ENCODE measurements around the gene MTMR4.
"Not testable (repeated sequence)": the region's sequence is repeated elsewhere in the genome, so short reads cannot be mapped to it uniquely, and the experiment has no call there.

The MTMR4 gene

DNA sequence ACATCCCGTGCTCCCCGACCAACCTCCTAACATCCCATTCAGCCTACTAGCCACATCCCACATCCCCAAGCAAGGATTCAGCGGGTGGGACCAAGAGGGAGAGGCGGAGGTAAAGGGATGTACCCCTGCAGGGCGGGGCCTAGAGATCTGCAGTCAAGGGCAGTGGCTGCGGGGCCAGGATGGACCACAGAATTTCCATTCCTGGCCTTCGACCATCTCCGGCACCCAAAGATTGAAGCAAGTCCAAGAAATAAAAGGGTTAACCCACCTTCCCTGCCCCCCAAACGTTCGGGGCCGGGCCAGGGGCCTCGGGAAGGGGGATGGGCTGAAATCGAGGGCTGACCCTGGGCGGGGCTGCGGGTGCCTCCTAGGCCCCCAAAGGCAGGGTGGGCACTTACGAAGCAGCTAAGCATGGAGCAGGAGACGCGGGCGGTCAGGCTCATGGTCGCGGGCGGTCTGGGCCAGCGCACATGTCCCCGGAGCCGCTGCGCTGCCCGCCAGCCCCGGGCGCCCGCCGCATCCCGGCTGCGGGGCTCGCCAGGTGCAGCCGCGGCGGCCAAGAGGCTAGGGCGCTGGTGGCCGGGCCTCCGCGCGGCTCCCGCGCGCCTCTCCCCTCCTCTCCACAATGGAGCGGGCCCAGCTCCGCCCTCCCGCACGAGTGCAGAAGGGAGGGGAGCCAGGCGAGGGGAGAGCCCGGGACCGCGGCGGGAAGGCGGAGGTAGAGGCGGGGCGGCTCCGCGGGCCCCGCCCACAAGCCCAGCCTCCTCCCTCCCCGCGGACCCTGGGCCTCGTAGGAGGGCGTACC lies at the start of gene MTMR4:
Gene MTMR4 (minus strand): TSS at position 674 of the 805 bp plus-strand sequence. CDS start 231 bp downstream, at position 443.
- Histone ChIP-seq H3K4me1 (ENCODE audit: control insufficient read depth in 5 of 5, insufficient read depth in 5 of 5, low read length in 5 of 5) (peaks cover 9 to 45% (median 37%) of the 10 kb centered on the region in 5 donors), H3K36me3 (ENCODE audit: control insufficient read depth in 5 of 5, insufficient read depth in 5 of 5, low read length in 5 of 5) (peaks cover 7 to 36% (median 34%) of the 10 kb centered on the region in 5 donors)

DNA sequence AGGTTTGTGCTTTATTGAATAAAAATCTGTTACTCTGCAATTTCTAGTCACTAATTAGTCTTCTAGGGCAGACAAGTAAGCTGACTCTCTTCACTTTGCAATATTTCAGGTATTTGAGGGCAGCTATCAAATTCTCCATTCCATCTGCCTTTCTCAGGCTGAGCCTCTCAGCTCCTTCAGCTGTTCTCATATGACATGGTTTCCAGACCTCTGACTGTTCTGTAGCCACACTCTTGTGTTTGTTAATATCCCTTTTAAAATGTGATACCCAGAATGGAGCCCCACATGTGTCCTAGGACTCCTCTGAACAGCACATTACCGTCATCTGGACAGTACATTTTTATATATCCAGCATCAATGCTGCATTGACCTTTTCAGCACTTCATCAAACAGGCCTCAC lies 46.1 kb upstream of the MTMR4 start:
- no peaks in the 10 kb centered on the region for H3K27me3 ChIP-seq (ENCODE audit: control insufficient read depth in 5 of 5, insufficient read depth in 4 of 5, low read length in 5 of 5)
- H3K9ac ChIP-seq (ENCODE audit: low read length in 5 of 5): no peak overlapping the region
- peaks cover 0 to 10% (median 3%) of the 10 kb centered on the region in 5 donors for H3K4me1 ChIP-seq (ENCODE audit: control insufficient read depth in 5 of 5, insufficient read depth in 5 of 5, low read length in 5 of 5)
- H3K9me3 ChIP-seq (ENCODE audit: control insufficient read depth in 5 of 5, low read length in 5 of 5): no peaks in the 10 kb centered on the region
- no peak overlapping the region for H3K27ac ChIP-seq (ENCODE audit: low read depth, low read length)
- H3K4me3 ChIP-seq (ENCODE audit: low read depth in 1 of 5, low read length in 5 of 5): no peak overlapping the region
- H3K36me3 ChIP-seq (ENCODE audit: control insufficient read depth in 5 of 5, insufficient read depth in 5 of 5, low read length in 5 of 5): no peaks in the 10 kb centered on the region

More for the DNA sequence above, at the start of gene MTMR4:
- Histone ChIP-seq H3K27ac (ENCODE audit: low read depth, low read length) (peak within 1 kb of the TSS; percentile 76), H3K9ac (ENCODE audit: low read length in 5 of 5) (peak within 1 kb of the TSS; percentile 44 to 79 (median 56)), H3K4me3 (ENCODE audit: low read depth in 1 of 5, low read length in 5 of 5) (peak within 1 kb of the TSS; percentile 63 to 70 (median 67)), H3K27me3 (ENCODE audit: control insufficient read depth in 5 of 5, insufficient read depth in 4 of 5, low read length in 5 of 5) (no peaks in the 10 kb centered on the region), H3K9me3 (ENCODE audit: control insufficient read depth in 5 of 5, low read length in 5 of 5) (no peaks in the 10 kb centered on the region)

DNA sequence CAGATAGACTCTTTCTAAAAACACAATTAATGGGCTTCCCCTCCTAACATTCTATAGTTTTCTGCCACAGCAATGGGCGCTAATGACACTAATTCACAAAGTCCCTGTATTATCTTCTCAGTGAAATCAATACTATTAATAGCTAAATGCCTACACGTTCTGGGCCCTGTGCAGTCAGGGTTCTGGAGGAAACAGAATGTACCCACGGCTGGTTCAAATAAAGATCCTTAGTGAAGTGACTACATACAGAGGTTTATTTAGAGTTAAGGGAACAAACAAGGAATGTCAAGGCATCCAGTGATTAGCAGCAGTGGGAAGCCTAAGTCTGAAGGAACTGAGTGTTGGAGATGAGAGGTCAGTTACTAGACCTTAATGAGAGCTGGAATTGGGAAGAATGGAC lies 43.5 kb upstream of the MTMR4 start:
- no peaks in the 10 kb centered on the region for H3K27me3 ChIP-seq (ENCODE audit: control insufficient read depth in 5 of 5, insufficient read depth in 4 of 5, low read length in 5 of 5)
- H3K27ac ChIP-seq (ENCODE audit: low read depth, low read length): no peak overlapping the region
- no peaks in the 10 kb centered on the region for H3K36me3 ChIP-seq (ENCODE audit: control insufficient read depth in 5 of 5, insufficient read depth in 5 of 5, low read length in 5 of 5)
- no peak overlapping the region for H3K9ac ChIP-seq (ENCODE audit: low read length in 5 of 5)
- no peak overlapping the region for H3K4me3 ChIP-seq (ENCODE audit: low read depth in 1 of 5, low read length in 5 of 5)
- H3K4me1 ChIP-seq (ENCODE audit: control insufficient read depth in 5 of 5, insufficient read depth in 5 of 5, low read length in 5 of 5): peaks cover 0 to 10% (median 3%) of the 10 kb centered on the region in 5 donors
- no peaks in the 10 kb centered on the region for H3K9me3 ChIP-seq (ENCODE audit: control insufficient read depth in 5 of 5, low read length in 5 of 5)

DNA sequence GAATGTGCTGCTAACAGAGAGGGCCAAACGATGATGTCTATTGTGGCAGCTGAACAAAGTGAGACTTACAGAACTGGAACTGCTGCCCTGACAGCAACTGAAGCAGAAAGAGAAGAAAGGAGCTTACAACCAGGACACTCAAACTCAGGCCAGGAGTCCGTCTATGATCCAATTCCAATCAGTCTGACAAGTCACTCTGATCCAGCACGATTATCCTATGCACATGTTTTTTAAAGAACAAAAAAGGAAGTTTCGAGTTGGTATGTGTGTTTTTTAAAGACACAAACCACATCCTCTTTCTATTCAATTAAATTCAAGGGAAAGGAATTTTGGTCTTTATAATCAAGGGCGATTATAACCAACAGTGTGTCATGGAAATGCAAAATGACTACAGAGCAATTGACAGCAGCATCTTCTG lies 42.4 kb upstream of the MTMR4 start:
- Histone ChIP-seq H3K27me3 (ENCODE audit: control insufficient read depth in 5 of 5, insufficient read depth in 4 of 5, low read length in 5 of 5) (no peaks in the 10 kb centered on the region), H3K9me3 (ENCODE audit: control insufficient read depth in 5 of 5, low read length in 5 of 5) (no peaks in the 10 kb centered on the region), H3K36me3 (ENCODE audit: control insufficient read depth in 5 of 5, insufficient read depth in 5 of 5, low read length in 5 of 5) (no peaks in the 10 kb centered on the region), H3K9ac (ENCODE audit: low read length in 5 of 5) (no peak overlapping the region), H3K4me3 (ENCODE audit: low read depth in 1 of 5, low read length in 5 of 5) (no peak overlapping the region), H3K4me1 (ENCODE audit: control insufficient read depth in 5 of 5, insufficient read depth in 5 of 5, low read length in 5 of 5) (peaks cover 0 to 10% (median 3%) of the 10 kb centered on the region in 5 donors), H3K27ac (ENCODE audit: low read depth, low read length) (no peak overlapping the region)

DNA sequence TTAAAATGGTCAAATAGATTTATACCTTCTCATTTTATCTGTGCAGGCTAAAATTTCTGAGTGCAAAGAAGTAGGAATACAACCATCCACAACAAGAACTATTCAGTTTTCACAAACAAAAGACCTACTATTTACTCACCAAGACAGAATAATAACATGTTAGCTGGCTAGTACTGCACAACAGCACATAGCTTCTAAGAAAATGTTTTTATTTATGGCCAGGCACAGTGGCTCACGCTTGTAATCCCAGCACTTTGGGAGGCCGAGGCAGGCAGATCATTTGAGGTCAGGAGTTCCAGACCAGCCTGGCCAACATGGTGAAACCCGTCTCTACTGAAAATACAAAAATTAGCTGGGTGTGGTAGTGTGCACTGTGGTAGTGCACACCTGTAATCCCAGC lies 40.7 kb upstream of the MTMR4 start:
- H3K9ac ChIP-seq (ENCODE audit: low read length in 5 of 5); H3K9me3 ChIP-seq (ENCODE audit: control insufficient read depth in 5 of 5, low read length in 5 of 5); H3K27ac ChIP-seq (ENCODE audit: low read depth, low read length); H3K4me3 ChIP-seq (ENCODE audit: low read depth in 1 of 5, low read length in 5 of 5); H3K4me1 ChIP-seq (ENCODE audit: control insufficient read depth in 5 of 5, insufficient read depth in 5 of 5, low read length in 5 of 5); H3K36me3 ChIP-seq (ENCODE audit: control insufficient read depth in 5 of 5, insufficient read depth in 5 of 5, low read length in 5 of 5); H3K27me3 ChIP-seq (ENCODE audit: control insufficient read depth in 5 of 5, insufficient read depth in 4 of 5, low read length in 5 of 5): not testable (repeated sequence)

DNA sequence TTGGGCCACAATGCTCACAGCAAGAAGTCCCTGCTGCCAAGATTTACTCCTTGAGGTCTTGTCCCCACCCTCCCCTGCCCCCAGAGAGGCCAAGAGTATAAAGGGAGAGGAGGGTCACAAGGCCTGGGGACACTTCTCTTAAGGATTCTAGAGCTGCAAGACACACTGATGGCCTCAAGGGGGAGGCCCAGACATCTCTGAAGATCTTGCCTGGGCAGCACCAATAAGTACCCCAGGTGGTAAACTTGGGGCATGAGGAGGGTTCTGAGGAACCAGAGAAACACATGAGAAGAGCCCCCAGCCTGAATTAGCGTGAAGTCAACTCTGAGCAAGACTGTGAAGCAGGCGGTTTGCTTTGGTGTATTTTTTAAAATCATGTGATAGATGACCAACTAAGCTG lies 26.8 kb upstream of the MTMR4 start:
- H3K4me1 ChIP-seq (ENCODE audit: control insufficient read depth in 5 of 5, insufficient read depth in 5 of 5, low read length in 5 of 5): peaks cover 0 to 15% (median 2%) of the 10 kb centered on the region in 5 donors
- no peak overlapping the region for H3K4me3 ChIP-seq (ENCODE audit: low read depth in 1 of 5, low read length in 5 of 5)
- no peaks in the 10 kb centered on the region for H3K9me3 ChIP-seq (ENCODE audit: control insufficient read depth in 5 of 5, low read length in 5 of 5)
- H3K27ac ChIP-seq (ENCODE audit: low read depth, low read length): no peak overlapping the region
- H3K27me3 ChIP-seq (ENCODE audit: control insufficient read depth in 5 of 5, insufficient read depth in 4 of 5, low read length in 5 of 5): no peaks in the 10 kb centered on the region
- H3K9ac ChIP-seq (ENCODE audit: low read length in 5 of 5): no peak overlapping the region
- no peaks in the 10 kb centered on the region for H3K36me3 ChIP-seq (ENCODE audit: control insufficient read depth in 5 of 5, insufficient read depth in 5 of 5, low read length in 5 of 5)

DNA sequence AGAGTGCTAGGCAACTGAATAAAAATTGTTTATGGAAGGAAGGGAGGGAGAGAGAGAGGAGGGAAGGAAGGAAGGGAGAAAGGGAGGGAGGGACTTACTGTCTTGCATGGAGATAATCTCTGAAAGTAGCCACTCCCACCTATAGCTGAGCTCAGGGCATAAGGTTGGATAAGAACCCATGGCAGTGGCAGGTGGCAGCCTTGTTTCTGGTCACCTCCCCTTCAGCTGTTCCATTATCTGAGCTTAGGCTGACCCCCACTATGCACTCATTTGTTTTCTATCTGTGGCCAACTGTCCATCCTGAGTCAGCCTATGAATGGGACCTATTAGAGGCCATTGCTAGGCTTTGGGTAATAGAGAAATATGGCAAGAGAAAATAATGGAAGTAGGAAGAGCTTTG lies 25.3 kb upstream of the MTMR4 start:
- Histone ChIP-seq H3K36me3 (ENCODE audit: control insufficient read depth in 5 of 5, insufficient read depth in 5 of 5, low read length in 5 of 5) (no peaks in the 10 kb centered on the region), H3K4me3 (ENCODE audit: low read depth in 1 of 5, low read length in 5 of 5) (no peak overlapping the region), H3K27ac (ENCODE audit: low read depth, low read length) (no peak overlapping the region), H3K9me3 (ENCODE audit: control insufficient read depth in 5 of 5, low read length in 5 of 5) (no peaks in the 10 kb centered on the region), H3K27me3 (ENCODE audit: control insufficient read depth in 5 of 5, insufficient read depth in 4 of 5, low read length in 5 of 5) (no peaks in the 10 kb centered on the region), H3K9ac (ENCODE audit: low read length in 5 of 5) (no peak overlapping the region), H3K4me1 (ENCODE audit: control insufficient read depth in 5 of 5, insufficient read depth in 5 of 5, low read length in 5 of 5) (peaks cover 0 to 15% (median 2%) of the 10 kb centered on the region in 5 donors)

DNA sequence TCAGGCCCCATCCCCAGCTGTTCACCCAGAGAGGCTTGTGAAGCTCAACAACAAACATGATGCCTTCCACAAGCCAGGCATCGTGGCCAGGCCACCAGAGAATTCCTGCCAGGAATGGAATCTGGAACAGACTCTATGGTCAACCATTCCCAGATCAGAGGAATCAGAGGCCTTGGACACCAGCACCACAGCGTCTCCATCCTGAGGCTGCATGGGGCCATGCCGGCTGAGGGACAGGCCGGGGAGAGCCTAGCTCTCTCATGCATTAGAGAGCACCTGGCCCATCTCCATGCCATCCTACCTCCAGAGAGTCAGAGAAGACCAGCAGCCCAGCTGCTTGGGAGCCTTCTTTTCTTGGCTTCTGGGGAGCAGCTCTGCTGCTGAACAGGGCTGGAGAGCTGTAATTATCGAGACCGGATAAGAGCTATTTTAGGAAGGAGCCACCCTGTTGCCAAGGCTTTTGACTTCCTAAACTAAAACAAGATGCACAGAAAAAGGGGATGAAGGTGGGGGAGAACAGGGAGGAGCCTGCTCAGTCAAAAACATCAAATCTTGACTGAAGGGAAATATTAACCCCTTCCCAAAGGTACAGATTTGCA lies 24.5 kb upstream of the MTMR4 start:
- H3K4me1 ChIP-seq (ENCODE audit: control insufficient read depth in 5 of 5, insufficient read depth in 5 of 5, low read length in 5 of 5): peaks cover 0 to 19% (median 2%) of the 10 kb centered on the region in 5 donors
- H3K4me3 ChIP-seq (ENCODE audit: low read depth in 1 of 5, low read length in 5 of 5): no peak overlapping the region
- no peaks in the 10 kb centered on the region for H3K36me3 ChIP-seq (ENCODE audit: control insufficient read depth in 5 of 5, insufficient read depth in 5 of 5, low read length in 5 of 5)
- H3K27me3 ChIP-seq (ENCODE audit: control insufficient read depth in 5 of 5, insufficient read depth in 4 of 5, low read length in 5 of 5): no peaks in the 10 kb centered on the region
- no peak overlapping the region for H3K27ac ChIP-seq (ENCODE audit: low read depth, low read length)
- H3K9me3 ChIP-seq (ENCODE audit: control insufficient read depth in 5 of 5, low read length in 5 of 5): no peaks in the 10 kb centered on the region
- H3K9ac ChIP-seq (ENCODE audit: low read length in 5 of 5): no peak overlapping the region

DNA sequence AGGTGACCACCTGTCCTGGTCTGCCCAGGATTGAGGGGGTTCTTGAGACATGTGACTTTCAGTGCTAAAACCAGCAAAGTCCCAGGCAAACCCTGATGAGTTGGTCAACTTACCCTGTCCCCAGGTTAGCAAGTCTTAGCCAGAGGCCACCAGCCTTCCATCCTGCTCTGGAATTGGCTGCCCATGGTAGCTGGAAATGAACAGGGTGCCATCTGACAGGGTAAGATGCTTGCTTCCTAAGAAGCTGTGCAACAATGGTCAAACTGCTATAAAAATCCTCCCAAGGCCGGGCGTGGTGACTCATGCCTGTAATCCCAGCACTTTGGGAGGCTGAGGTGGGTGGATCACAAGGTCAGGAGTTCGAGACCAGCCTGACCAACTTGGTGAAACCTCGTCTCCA lies 22.8 kb upstream of the MTMR4 start:
- Histone ChIP-seq H3K36me3 (ENCODE audit: control insufficient read depth in 5 of 5, insufficient read depth in 5 of 5, low read length in 5 of 5) (no peaks in the 10 kb centered on the region), H3K27ac (ENCODE audit: low read depth, low read length) (no peak overlapping the region)

DNA sequence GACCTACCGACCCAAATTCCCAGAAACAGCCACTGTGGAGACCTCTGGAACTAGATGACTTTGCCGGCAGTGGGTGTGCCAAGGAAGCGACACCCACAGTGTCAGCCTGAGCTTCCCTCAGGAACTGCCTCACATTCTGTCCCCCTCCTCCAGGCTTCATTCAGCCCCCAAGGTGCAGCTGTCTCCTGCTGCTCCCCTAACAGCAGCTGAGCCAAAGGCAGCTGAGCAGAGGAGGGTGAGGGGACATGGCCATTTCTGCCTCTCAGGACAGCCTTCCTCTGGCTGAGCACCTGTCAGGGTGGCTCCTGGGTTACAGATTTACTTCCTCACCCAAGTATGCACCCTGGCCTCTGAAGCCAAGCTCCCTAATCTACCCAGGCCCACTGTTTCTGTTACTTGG lies 22.1 kb upstream of the MTMR4 start:
- H3K4me3 ChIP-seq (ENCODE audit: low read depth in 1 of 5, low read length in 5 of 5): no peak overlapping the region
- H3K36me3 ChIP-seq (ENCODE audit: control insufficient read depth in 5 of 5, insufficient read depth in 5 of 5, low read length in 5 of 5): no peaks in the 10 kb centered on the region
- H3K27ac ChIP-seq (ENCODE audit: low read depth, low read length): no peak overlapping the region
- H3K9me3 ChIP-seq (ENCODE audit: control insufficient read depth in 5 of 5, low read length in 5 of 5): no peaks in the 10 kb centered on the region
- peaks cover 0 to 29% (median 10%) of the 10 kb centered on the region in 5 donors for H3K4me1 ChIP-seq (ENCODE audit: control insufficient read depth in 5 of 5, insufficient read depth in 5 of 5, low read length in 5 of 5)
- no peaks in the 10 kb centered on the region for H3K27me3 ChIP-seq (ENCODE audit: control insufficient read depth in 5 of 5, insufficient read depth in 4 of 5, low read length in 5 of 5)
- H3K9ac ChIP-seq (ENCODE audit: low read length in 5 of 5): no peak overlapping the region

More for the DNA sequence above, 22.8 kb upstream of the MTMR4 start:
- Histone ChIP-seq H3K27me3 (ENCODE audit: control insufficient read depth in 5 of 5, insufficient read depth in 4 of 5, low read length in 5 of 5) (no peaks in the 10 kb centered on the region), H3K4me3 (ENCODE audit: low read depth in 1 of 5, low read length in 5 of 5) (no peak overlapping the region), H3K9me3 (ENCODE audit: control insufficient read depth in 5 of 5, low read length in 5 of 5) (no peaks in the 10 kb centered on the region), H3K9ac (ENCODE audit: low read length in 5 of 5) (no peak overlapping the region), H3K4me1 (ENCODE audit: control insufficient read depth in 5 of 5, insufficient read depth in 5 of 5, low read length in 5 of 5) (peaks cover 0 to 24% (median 6%) of the 10 kb centered on the region in 5 donors)
